DOHH2 (cell line): Measurements from ENCODE around the gene NEU4.
"Not testable (repeated sequence)": the region's sequence is repeated elsewhere in the genome, so short reads cannot be mapped to it uniquely, and the experiment has no call there.

Source experiments
- H3F3A ChIP-seq: fragments of 200-600 bp; sonication (generic), shearing (Covaris generic); 2 replicates; pipeline ENCODE4 v1.6.0; 2016; ENCODE audit warnings: antibody characterized with exemption, mild to moderate bottlenecking; ENCODE audit not compliant: control insufficient read depth, insufficient read depth
- H3K27ac ChIP-seq: fragments of 200-600 bp; sonication (generic); 2 replicates; pipeline ENCODE4 v1.5.1; 2014; ENCODE audit warnings: low read depth, mild to moderate bottlenecking, low read length, moderate library complexity
- H3K27me3 ChIP-seq: fragments of 200-600 bp; sonication (generic); 2 replicates; pipeline ENCODE4 v1.6.1; 2014; ENCODE audit warnings: mild to moderate bottlenecking, low read length, mixed read lengths; ENCODE audit not compliant: control insufficient read depth
- H3K36me3 ChIP-seq: fragments of 200-600 bp; sonication (generic); 2 replicates; pipeline ENCODE4 v1.6.1; 2014; ENCODE audit warnings: mild to moderate bottlenecking, low read length, moderate library complexity, mixed read lengths; ENCODE audit not compliant: control insufficient read depth
- H3K4me1 ChIP-seq: fragments of 200-600 bp; sonication (generic); 2 replicates; pipeline ENCODE4 v1.6.1; 2014; ENCODE audit warnings: mild to moderate bottlenecking, low read length, mixed read lengths; ENCODE audit not compliant: control insufficient read depth
- H3K4me2 ChIP-seq: fragments of 200-600 bp; sonication (generic); 2 replicates; pipeline ENCODE4 v1.6.0; 2014; ENCODE audit warnings: mild to moderate bottlenecking, low read length, moderate library complexity
- H3K4me3 ChIP-seq: fragments of 200-600 bp; sonication (generic); 2 replicates; pipeline ENCODE4 v1.5.1; 2014; ENCODE audit warnings: mild to moderate bottlenecking, low read length, mixed read lengths
- H3K79me2 ChIP-seq: fragments of 200-600 bp; sonication (generic); 2 replicates; pipeline ENCODE4 v1.6.1; 2014; ENCODE audit warnings: mild to moderate bottlenecking, low read length, mixed read lengths; ENCODE audit not compliant: control insufficient read depth
- H3K9me2 ChIP-seq: fragments of 200-600 bp; sonication (generic); replicated peaks from 2 replicates; pipeline ENCODE4 v1.6.1; 2014; ENCODE audit warnings: mild to moderate bottlenecking, low read length, mixed read lengths; ENCODE audit not compliant: control insufficient read depth
- H3K9me3 ChIP-seq: fragments of 200-600 bp; sonication (generic); 2 replicates; pipeline ENCODE4 v1.6.1; 2014; ENCODE audit warnings: antibody characterized with exemption, low read length, mixed read lengths; ENCODE audit not compliant: control insufficient read depth, insufficient read depth
- H4K20me1 ChIP-seq: fragments of 200-600 bp; sonication (generic); 2 replicates; pipeline ENCODE4 v1.6.0; 2014; ENCODE audit warnings: low read depth, mild to moderate bottlenecking, antibody characterized with exemption, low read length, moderate library complexity; ENCODE audit not compliant: control insufficient read depth, insufficient read depth
- CTCF ChIP-seq: fragments of 200-600 bp; sonication (generic); IDR thresholded peaks from one replicate; pipeline ENCODE4 v1.5.1; 2014; ENCODE audit warnings: antibody characterized with exemption, mild to moderate bottlenecking, low read depth, low read length; ENCODE audit not compliant: poor library complexity, severe bottlenecking
- EZH2phosphoT487 ChIP-seq: fragments of 200-600 bp; sonication (generic); IDR thresholded peaks from 2 replicates; pipeline ENCODE4 v1.6.1; 2017; ENCODE audit warnings: borderline replicate concordance, mild to moderate bottlenecking, antibody characterized with exemption, low read length, moderate library complexity, mixed read lengths

Gene NEU4, protein sequence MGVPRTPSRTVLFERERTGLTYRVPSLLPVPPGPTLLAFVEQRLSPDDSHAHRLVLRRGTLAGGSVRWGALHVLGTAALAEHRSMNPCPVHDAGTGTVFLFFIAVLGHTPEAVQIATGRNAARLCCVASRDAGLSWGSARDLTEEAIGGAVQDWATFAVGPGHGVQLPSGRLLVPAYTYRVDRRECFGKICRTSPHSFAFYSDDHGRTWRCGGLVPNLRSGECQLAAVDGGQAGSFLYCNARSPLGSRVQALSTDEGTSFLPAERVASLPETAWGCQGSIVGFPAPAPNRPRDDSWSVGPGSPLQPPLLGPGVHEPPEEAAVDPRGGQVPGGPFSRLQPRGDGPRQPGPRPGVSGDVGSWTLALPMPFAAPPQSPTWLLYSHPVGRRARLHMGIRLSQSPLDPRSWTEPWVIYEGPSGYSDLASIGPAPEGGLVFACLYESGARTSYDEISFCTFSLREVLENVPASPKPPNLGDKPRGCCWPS

GRCh38 chr2:241808721-241809382 is at the start of gene NEU4:
TSS of gene NEU4 (plus strand) at chr2:241809193. CDS start at chr2:241814485, 5,292 bp downstream.
- no peaks in the 10 kb centered on the region for H3F3A ChIP-seq
- no peaks in the 10 kb centered on the region for H3K36me3 ChIP-seq
- no peaks in the 10 kb centered on the region for H3K9me3 ChIP-seq
- 0 out of 2 replicates have a peak, but pooled peaks cover 4% of the 10 kb centered on the region for H4K20me1 ChIP-seq
- H3K27ac ChIP-seq: no peak within 1 kb of the TSS
- no peak within 1 kb of the TSS for H3K4me3 ChIP-seq
- H3K9me2 ChIP-seq: no peaks in the 10 kb centered on the region
- no peak for TF ChIP-seq CTCF
- no peak for TF ChIP-seq EZH2phosphoT487
- peaks cover 19% of the 10 kb centered on the region for H3K4me1 ChIP-seq
- H3K79me2 ChIP-seq: no peaks in the 10 kb centered on the region
- H3K27me3 ChIP-seq: peaks cover 10% of the 10 kb centered on the region
- H3K4me2 ChIP-seq: no peak within 1 kb of the TSS

DNA sequence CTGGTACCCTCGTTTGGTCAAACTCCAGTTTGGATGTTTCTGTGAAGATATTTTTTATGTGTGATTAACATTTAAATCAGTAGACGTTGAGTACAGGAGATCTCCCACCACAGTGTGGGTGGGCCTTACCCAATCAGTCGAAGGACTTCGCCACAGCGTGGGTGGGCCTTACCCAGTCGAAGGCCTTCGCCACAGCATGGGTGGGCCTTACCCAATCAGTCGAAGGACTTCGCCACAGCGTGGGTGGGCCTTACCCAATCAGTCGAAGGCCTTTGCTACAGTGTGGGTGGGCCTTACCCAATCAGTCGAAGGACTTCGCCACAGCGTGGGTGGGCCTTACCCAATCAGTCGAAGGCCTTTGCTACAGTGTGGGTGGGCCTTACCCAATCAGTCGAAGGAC is 49.1 kb upstream of the NEU4 start:
- not testable (repeated sequence) for H3F3A ChIP-seq, H3K9me3 ChIP-seq, H3K27ac ChIP-seq, H3K27me3 ChIP-seq, H3K9me2 ChIP-seq, H3K79me2 ChIP-seq, H3K4me3 ChIP-seq, H3K4me1 ChIP-seq, H4K20me1 ChIP-seq, H3K4me2 ChIP-seq
- H3K36me3 ChIP-seq: peaks cover 56% of the 10 kb centered on the region

GRCh38 chr2:241760301-241760771 is 48.7 kb upstream of the NEU4 start:
- H3K4me2 ChIP-seq: no peak overlapping the region
- H3K27me3 ChIP-seq: no peaks in the 10 kb centered on the region
- no peaks in the 10 kb centered on the region for H3K9me3 ChIP-seq
- no peaks in the 10 kb centered on the region for H3F3A ChIP-seq
- peaks cover 3% of the 10 kb centered on the region; the same call in 1 of the 2 replicates for H3K4me1 ChIP-seq
- H3K27ac ChIP-seq: no peak overlapping the region
- peaks cover 53% of the 10 kb centered on the region for H3K36me3 ChIP-seq
- no peak overlapping the region for H3K4me3 ChIP-seq
- TF ChIP-seq EZH2phosphoT487 (no peak), CTCF (no peak)
- no peaks in the 10 kb centered on the region for H3K79me2 ChIP-seq
- H4K20me1 ChIP-seq: no peaks in the 10 kb centered on the region
- H3K9me2 ChIP-seq: no peaks in the 10 kb centered on the region
